ENCODE data around the gene ZBTB37.

DNA sequence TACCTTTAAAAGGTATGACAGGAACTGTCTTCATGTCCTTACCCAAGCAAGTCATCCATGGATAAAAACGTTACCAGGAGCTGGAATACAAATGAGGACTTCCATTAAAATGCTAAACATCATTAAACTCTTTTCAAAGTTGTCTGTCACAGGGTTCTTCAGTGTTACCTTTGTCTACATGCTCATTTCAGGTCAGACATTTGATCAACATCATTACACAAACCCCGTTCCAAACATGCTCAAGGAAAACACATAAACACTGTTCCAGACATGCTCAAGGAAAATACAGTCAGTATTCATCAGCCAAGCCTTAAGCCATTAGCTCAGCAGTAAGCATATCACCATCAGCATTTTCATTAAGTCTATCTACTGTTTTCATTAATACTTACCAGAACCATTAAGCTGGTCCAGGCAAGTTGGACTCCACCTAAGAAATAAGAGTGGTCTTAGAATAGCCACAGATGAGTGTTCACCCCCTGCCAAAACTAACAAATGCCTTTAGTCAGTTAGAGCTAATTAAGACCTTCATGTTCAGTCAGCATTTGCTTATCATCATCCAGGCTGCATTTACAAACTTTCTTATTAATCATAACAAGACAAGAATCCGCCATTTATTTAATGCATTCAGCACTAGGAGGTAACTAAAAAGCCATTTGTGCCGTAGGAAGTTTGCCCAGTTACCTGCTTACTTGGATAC, 2.6 kb upstream of the ZBTB37 start:
- no peak for TF ChIP-seq TEAD4 (IDR thresholded peaks at IDR 0.05)
- no peak for TF ChIP-seq RAD21 (IDR thresholded peaks at IDR 0.05; ENCODE audit: low read depth)
- no peak for TF ChIP-seq CEBPB (IDR thresholded peaks at IDR 0.05)
- TF ChIP-seq, protein P1, sequence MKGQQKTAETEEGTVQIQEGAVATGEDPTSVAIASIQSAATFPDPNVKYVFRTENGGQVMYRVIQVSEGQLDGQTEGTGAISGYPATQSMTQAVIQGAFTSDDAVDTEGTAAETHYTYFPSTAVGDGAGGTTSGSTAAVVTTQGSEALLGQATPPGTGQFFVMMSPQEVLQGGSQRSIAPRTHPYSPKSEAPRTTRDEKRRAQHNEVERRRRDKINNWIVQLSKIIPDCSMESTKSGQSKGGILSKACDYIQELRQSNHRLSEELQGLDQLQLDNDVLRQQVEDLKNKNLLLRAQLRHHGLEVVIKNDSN (IDR thresholded peaks at IDR 0.05): no peak
- no peak for TF ChIP-seq YY1 (IDR thresholded peaks at IDR 0.05; ENCODE audit: low read depth)
- TF ChIP-seq NFIC (IDR thresholded peaks at IDR 0.05): no peak
- TF ChIP-seq TAF1 (IDR thresholded peaks at IDR 0.05; ENCODE audit: low read depth): no peak
- TF ChIP-seq, protein P2, sequence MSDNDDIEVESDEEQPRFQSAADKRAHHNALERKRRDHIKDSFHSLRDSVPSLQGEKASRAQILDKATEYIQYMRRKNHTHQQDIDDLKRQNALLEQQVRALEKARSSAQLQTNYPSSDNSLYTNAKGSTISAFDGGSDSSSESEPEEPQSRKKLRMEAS (IDR thresholded peaks at IDR 0.05): no peak
- no peak for TF ChIP-seq EGR1 (IDR thresholded peaks at IDR 0.05)
- TF ChIP-seq CREB1 (IDR thresholded peaks at IDR 0.05; ENCODE audit: low read depth): no peak
- no peak for TF ChIP-seq EP300 (IDR thresholded peaks at IDR 0.05; ENCODE audit: borderline replicate concordance)
- no peak for TF ChIP-seq ZBTB7A (IDR thresholded peaks at IDR 0.05; ENCODE audit: low read depth)
- TF ChIP-seq, protein P3, sequence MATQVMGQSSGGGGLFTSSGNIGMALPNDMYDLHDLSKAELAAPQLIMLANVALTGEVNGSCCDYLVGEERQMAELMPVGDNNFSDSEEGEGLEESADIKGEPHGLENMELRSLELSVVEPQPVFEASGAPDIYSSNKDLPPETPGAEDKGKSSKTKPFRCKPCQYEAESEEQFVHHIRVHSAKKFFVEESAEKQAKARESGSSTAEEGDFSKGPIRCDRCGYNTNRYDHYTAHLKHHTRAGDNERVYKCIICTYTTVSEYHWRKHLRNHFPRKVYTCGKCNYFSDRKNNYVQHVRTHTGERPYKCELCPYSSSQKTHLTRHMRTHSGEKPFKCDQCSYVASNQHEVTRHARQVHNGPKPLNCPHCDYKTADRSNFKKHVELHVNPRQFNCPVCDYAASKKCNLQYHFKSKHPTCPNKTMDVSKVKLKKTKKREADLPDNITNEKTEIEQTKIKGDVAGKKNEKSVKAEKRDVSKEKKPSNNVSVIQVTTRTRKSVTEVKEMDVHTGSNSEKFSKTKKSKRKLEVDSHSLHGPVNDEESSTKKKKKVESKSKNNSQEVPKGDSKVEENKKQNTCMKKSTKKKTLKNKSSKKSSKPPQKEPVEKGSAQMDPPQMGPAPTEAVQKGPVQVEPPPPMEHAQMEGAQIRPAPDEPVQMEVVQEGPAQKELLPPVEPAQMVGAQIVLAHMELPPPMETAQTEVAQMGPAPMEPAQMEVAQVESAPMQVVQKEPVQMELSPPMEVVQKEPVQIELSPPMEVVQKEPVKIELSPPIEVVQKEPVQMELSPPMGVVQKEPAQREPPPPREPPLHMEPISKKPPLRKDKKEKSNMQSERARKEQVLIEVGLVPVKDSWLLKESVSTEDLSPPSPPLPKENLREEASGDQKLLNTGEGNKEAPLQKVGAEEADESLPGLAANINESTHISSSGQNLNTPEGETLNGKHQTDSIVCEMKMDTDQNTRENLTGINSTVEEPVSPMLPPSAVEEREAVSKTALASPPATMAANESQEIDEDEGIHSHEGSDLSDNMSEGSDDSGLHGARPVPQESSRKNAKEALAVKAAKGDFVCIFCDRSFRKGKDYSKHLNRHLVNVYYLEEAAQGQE (IDR thresholded peaks at IDR 0.05; ENCODE audit: low read depth): no peak
- TF ChIP-seq FOXM1 (IDR thresholded peaks at IDR 0.05; ENCODE audit: borderline replicate concordance, low read depth): no peak
